Neural crest cell (in vitro differentiated cells): ENCODE measurements around the gene ZDHHC8. TPM values are rescaled to one million over a fixed set of nuclear protein-coding genes. Genes with fewer than 3 reads are reported as not detected.

Experiments
- DNase-seq: peaks from one replicate; pipeline ENCODE4 v3.0.0; 2021; ENCODE audit warnings: low read depth, mixed read lengths, low spot score
- H3K27ac Mint-ChIP-seq: one replicate; pipeline ENCODE4 v1.8.0; 2021; ENCODE audit warnings: mild to moderate bottlenecking, mixed read lengths; ENCODE audit not compliant: unreplicated experiment
- H3K27me3 Mint-ChIP-seq: 2 replicates; pipeline ENCODE4 v1.8.0; 2021; ENCODE audit warnings: low read depth, mild to moderate bottlenecking, mixed read lengths
- H3K36me3 Mint-ChIP-seq: 2 replicates; pipeline ENCODE4 v1.8.0; 2021; ENCODE audit warnings: low read depth, mild to moderate bottlenecking, mixed read lengths
- H3K4me1 Mint-ChIP-seq: 2 replicates; pipeline ENCODE4 v1.8.0; 2021; ENCODE audit warnings: mixed read lengths
- H3K4me3 Mint-ChIP-seq: one replicate; pipeline ENCODE4 v1.8.0; 2021; ENCODE audit warnings: mild to moderate bottlenecking, mixed read lengths
- H3K9me3 Mint-ChIP-seq: 2 replicates; pipeline ENCODE4 v1.8.0; 2021; ENCODE audit warnings: mixed read lengths
- CTCF ChIP-seq: fragments of 200-600 bp; sonication (generic); conservative IDR thresholded peaks from 2 replicates; pipeline ENCODE4 v1.5.0; 2021; ENCODE audit warnings: antibody characterized with exemption, mild to moderate bottlenecking
- total RNA-seq: library from RNA; stranded (reverse); gene quantifications from 2 replicates; pipeline ENCODE4 v1.2.1, GENCODE V29; 2021

ZDHHC8 gene
- total RNA-seq, 1 donor from 2014 or later = 98.9 TPM

- no peak for TF ChIP-seq CTCF
- peaks cover 3% of the 10 kb centered on the region for H3K4me1 Mint-ChIP-seq
- no peak overlapping the region for H3K4me3 Mint-ChIP-seq
- H3K27me3 Mint-ChIP-seq = no peaks in the 10 kb centered on the region
- no peaks in the 10 kb centered on the region for H3K36me3 Mint-ChIP-seq
- no peak overlapping the region for H3K27ac Mint-ChIP-seq
- DNase-seq = no peak
- H3K9me3 Mint-ChIP-seq = no peaks in the 10 kb centered on the region
Measured at GRCh38 chr22:20140107-20140445, 8.5 kb downstream of the ZDHHC8 start.

- no peak for TF ChIP-seq CTCF
- Mint-ChIP-seq H3K4me3 (no peak overlapping the region), H3K27me3 (no peaks in the 10 kb centered on the region), H3K36me3 (no peaks in the 10 kb centered on the region), H3K4me1 (peaks cover 3% of the 10 kb centered on the region), H3K9me3 (no peaks in the 10 kb centered on the region), H3K27ac (no peak overlapping the region)
- no peak for DNase-seq
Measured at GRCh38 chr22:20140521-20140964, 8.9 kb downstream of the ZDHHC8 start.

GRCh38 chr22:20141186-20142077 is 9.8 kb downstream of the ZDHHC8 start:
- TF ChIP-seq CTCF = no peak
- Mint-ChIP-seq H3K4me1 (peaks cover under 1% of the 10 kb centered on the region), H3K27me3 (no peaks in the 10 kb centered on the region), H3K27ac (no peak overlapping the region), H3K36me3 (no peaks in the 10 kb centered on the region), H3K9me3 (no peaks in the 10 kb centered on the region), H3K4me3 (no peak overlapping the region)
- DNase-seq = no peak

GRCh38 chr22:20142711-20143621 is 11.4 kb downstream of the ZDHHC8 start:
- no peak overlapping the region for H3K4me3 Mint-ChIP-seq
- H3K36me3 Mint-ChIP-seq = no peaks in the 10 kb centered on the region
- no peak for TF ChIP-seq CTCF
- no peaks in the 10 kb centered on the region for H3K27me3 Mint-ChIP-seq
- H3K4me1 Mint-ChIP-seq = no peaks in the 10 kb centered on the region
- DNase-seq = no peak
- H3K27ac Mint-ChIP-seq = no peak overlapping the region
- H3K9me3 Mint-ChIP-seq = no peaks in the 10 kb centered on the region

GRCh38 chr22:20143883-20144665 is 12.5 kb downstream of the ZDHHC8 start:
- Mint-ChIP-seq H3K27ac (no peak overlapping the region), H3K4me1 (no peaks in the 10 kb centered on the region), H3K36me3 (no peaks in the 10 kb centered on the region), H3K9me3 (no peaks in the 10 kb centered on the region), H3K4me3 (no peak overlapping the region), H3K27me3 (no peaks in the 10 kb centered on the region)
- no peak for TF ChIP-seq CTCF
- DNase-seq = no peak
